HEK293 (cell line): ENCODE data around the gene TRMT1L.

Experiments
- CTCF ChIA-PET: fragments of 350-600 bp; formaldehyde crosslinking; extraction: SDS; loops from one replicate; lab custom pipeline; 2021; ENCODE audit warnings: antibody characterized with exemption; lab: Yijun Ruan, JAX
- POLR2A ChIA-PET: fragments of 300-600 bp; formaldehyde crosslinking; extraction: SDS; loops from one replicate; lab custom pipeline; 2020; ENCODE audit warnings: antibody characterized with exemption, inconsistent platforms; lab: Yijun Ruan, JAX
- H3K27ac ChIP-seq: fragments of 200-500 bp; sonication (Bioruptor generic); 2 replicates; pipeline ENCODE4 v1.5.1; 2014; ENCODE audit warnings: low read depth, low read length, control low read depth, inconsistent platforms; ENCODE audit errors: extremely low read depth
- H3K36me3 ChIP-seq, 2 experiments: fragments of 200-500 bp in 1 of 2; sonication (Bioruptor generic) in 1 of 2; 1 replicate in 1 of 2; 2 replicates in 1 of 2; pipeline ENCODE4 v1.5.1; 2014 to 2017; ENCODE audit warnings: inconsistent platforms in 2 of 2, low read length in 2 of 2; ENCODE audit not compliant: control insufficient read depth in 2 of 2, insufficient read depth in 1 of 2
- H3K4me1 ChIP-seq: fragments of 200-500 bp; sonication (Bioruptor generic); 2 replicates; pipeline ENCODE4 v1.5.1; 2014; ENCODE audit warnings: mild to moderate bottlenecking, low read length, inconsistent platforms; ENCODE audit not compliant: control insufficient read depth, insufficient read depth
- H3K4me3 ChIP-seq: 2 replicates; pipeline ENCODE4 v1.5.1; 2011; ENCODE audit warnings: low read depth, mild to moderate bottlenecking, control low read depth, low read length, moderate library complexity
- H3K9me3 ChIP-seq: fragments of 200-500 bp; sonication (Bioruptor generic); 2 replicates; pipeline ENCODE4 v1.5.1; 2014; ENCODE audit warnings: low read depth, low read length, inconsistent platforms; ENCODE audit not compliant: control insufficient read depth, insufficient read depth
- IKZF3 ChIP-seq: fragments of 450-650 bp; IDR thresholded peaks from 2 replicates; pipeline ENCODE4 v1.5.0; 2018; ENCODE audit warnings: missing biosample characterization, mild to moderate bottlenecking, missing genetic modification characterization, moderate library complexity
- KLF16 ChIP-seq: fragments of 450-650 bp; formaldehyde crosslinking; IDR thresholded peaks from 2 replicates; pipeline ENCODE4 v1.5.1; 2017; ENCODE audit warnings: missing biosample characterization, missing genetic modification characterization
- MYNN ChIP-seq: fragments of 450-650 bp; formaldehyde crosslinking; IDR thresholded peaks from 2 replicates; pipeline ENCODE4 v1.5.1; 2016; ENCODE audit warnings: missing biosample characterization, missing genetic modification characterization, borderline replicate concordance
- PRDM10 ChIP-seq: fragments of 450-650 bp; formaldehyde crosslinking; IDR thresholded peaks from 2 replicates; pipeline ENCODE4 v1.5.1; 2016; ENCODE audit warnings: missing biosample characterization, missing genetic modification characterization
- YY2 ChIP-seq: fragments of 450-650 bp; formaldehyde crosslinking; IDR thresholded peaks from 2 replicates; pipeline ENCODE4 v1.5.1; 2016; ENCODE audit warnings: missing biosample characterization, missing genetic modification characterization
- ZBTB20 ChIP-seq: fragments of 450-650 bp; formaldehyde crosslinking; IDR thresholded peaks from 2 replicates; pipeline ENCODE4 v1.5.1; 2016; ENCODE audit warnings: missing biosample characterization, missing genetic modification characterization
- ZBTB6 ChIP-seq: fragments of 450-650 bp; formaldehyde crosslinking; IDR thresholded peaks from 2 replicates; pipeline ENCODE4 v1.5.1; 2017; ENCODE audit warnings: missing biosample characterization, missing genetic modification characterization
- ZFP37 ChIP-seq: fragments of 450-650 bp; formaldehyde crosslinking; IDR thresholded peaks from 2 replicates; pipeline ENCODE4 v1.5.1; 2016; ENCODE audit warnings: missing biosample characterization, missing genetic modification characterization
- ZNF132 ChIP-seq: fragments of 450-650 bp; formaldehyde crosslinking; IDR thresholded peaks from 2 replicates; pipeline ENCODE4 v1.5.1; 2017; ENCODE audit warnings: missing biosample characterization, missing genetic modification characterization, borderline replicate concordance
- ZNF2 ChIP-seq: fragments of 450-650 bp; formaldehyde crosslinking; IDR thresholded peaks from 2 replicates; pipeline ENCODE4 v1.5.1; 2016; ENCODE audit warnings: missing biosample characterization, missing genetic modification characterization
- ZNF214 ChIP-seq: fragments of 450-650 bp; formaldehyde crosslinking; IDR thresholded peaks from 2 replicates; pipeline ENCODE4 v1.5.1; 2017; ENCODE audit warnings: missing biosample characterization, mild to moderate bottlenecking, missing genetic modification characterization, borderline replicate concordance
- ZNF335 ChIP-seq: fragments of 450-650 bp; formaldehyde crosslinking; conservative IDR thresholded peaks from 2 replicates; pipeline ENCODE4 v1.5.1; 2016; ENCODE audit warnings: missing biosample characterization, missing genetic modification characterization
- ZNF366 ChIP-seq: fragments of 450-650 bp; formaldehyde crosslinking; conservative IDR thresholded peaks from 2 replicates; pipeline ENCODE4 v1.5.1; 2016; ENCODE audit warnings: missing biosample characterization, missing genetic modification characterization
- ZNF394 ChIP-seq: fragments of 450-650 bp; formaldehyde crosslinking; IDR thresholded peaks from 2 replicates; pipeline ENCODE4 v1.5.1; 2016; ENCODE audit warnings: missing biosample characterization, missing genetic modification characterization, mild to moderate bottlenecking, moderate library complexity, borderline replicate concordance
- ZNF561 ChIP-seq: fragments of 450-650 bp; IDR thresholded peaks from 2 replicates; pipeline ENCODE4 v1.5.1; 2018; ENCODE audit warnings: missing biosample characterization, missing genetic modification characterization, borderline replicate concordance
- ZNF692 ChIP-seq: fragments of 450-650 bp; formaldehyde crosslinking; IDR thresholded peaks from 2 replicates; pipeline ENCODE4 v1.5.1; 2016; ENCODE audit warnings: missing biosample characterization, missing genetic modification characterization
- ZNF707 ChIP-seq: fragments of 450-650 bp; formaldehyde crosslinking; IDR thresholded peaks from 2 replicates; pipeline ENCODE4 v1.5.1; 2016; ENCODE audit warnings: missing biosample characterization, missing genetic modification characterization
- ZSCAN30 ChIP-seq: fragments of 450-650 bp; IDR thresholded peaks from 2 replicates; pipeline ENCODE4 v1.5.1; 2018; ENCODE audit warnings: missing biosample characterization, mild to moderate bottlenecking, missing genetic modification characterization, moderate library complexity
- TF ChIP-seq, protein P1 (sequence below): fragments of 450-650 bp; formaldehyde crosslinking; IDR thresholded peaks from 2 replicates; pipeline ENCODE4 v1.5.1; 2016; ENCODE audit warnings: missing biosample characterization, missing genetic modification characterization
- TF ChIP-seq, protein P2 (sequence below): fragments of 450-650 bp; formaldehyde crosslinking; IDR thresholded peaks from 2 replicates; pipeline ENCODE4 v1.5.1; 2016; ENCODE audit warnings: missing biosample characterization, missing genetic modification characterization
- TF ChIP-seq, protein P3 (sequence below): fragments of 450-650 bp; formaldehyde crosslinking; IDR thresholded peaks from 2 replicates; pipeline ENCODE4 v1.5.1; 2016; ENCODE audit warnings: missing biosample characterization, missing genetic modification characterization

The TRMT1L gene

DNA sequence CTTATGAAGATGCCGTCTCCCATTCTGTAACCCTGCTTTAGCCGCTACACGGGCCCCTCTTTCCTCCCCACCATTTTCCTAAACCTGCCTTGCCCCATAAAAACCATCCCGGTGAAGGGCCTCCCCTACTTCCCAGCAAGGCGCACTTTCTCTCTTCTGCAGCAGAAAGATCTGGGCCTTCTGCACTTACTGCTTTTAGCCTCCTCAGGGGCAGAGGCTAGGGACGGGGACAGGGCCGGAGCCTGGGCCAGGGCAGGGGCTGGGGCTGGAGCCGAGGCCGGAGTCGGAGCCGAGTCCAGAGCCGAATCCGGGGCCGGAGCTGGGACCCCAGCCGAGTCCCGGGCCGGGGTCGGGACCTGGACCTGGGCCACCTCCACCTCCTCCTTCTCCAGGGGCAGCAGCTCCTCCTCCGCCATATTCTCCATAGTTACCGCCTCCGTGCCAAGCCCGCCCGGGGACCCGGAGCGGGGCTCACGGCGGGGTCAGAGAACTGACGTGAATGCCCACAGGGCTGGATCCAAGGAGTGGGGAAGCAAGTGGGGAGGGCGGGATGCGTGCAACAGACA lies 382 bp downstream of the TRMT1L start:
- Histone ChIP-seq H3K27ac (peak overlapping the region; percentile 48), H3K4me1 (no peaks in the 10 kb centered on the region), H3K9me3 (no peaks in the 10 kb centered on the region), H3K4me3 (peak overlapping the region; percentile 67), H3K36me3 (peaks cover 0 to 5% of the 10 kb centered on the region in 2 experiments; a peak in 1 of 3 replicates)
- CTCF ChIA-PET = interaction anchor here (0.9 to 6.2 kb wide), 3 partner anchors 11 to 14 kb away, joined by 3 to 64 read pairs (median 5); no protein-coding TSS in a partner anchor
- POLR2A ChIA-PET = interaction anchor here (1.1 to 1.6 kb wide), 3 partner anchors 110 to 182 kb away, joined by 3 to 8 read pairs (median 3); partner anchors contain the start of genes NIBAN1 and RNF2
- TF ChIP-seq ZNF132 (tag by site-specific recombination) (no peak), ZNF214 (tag by site-specific recombination) (no peak), MYNN (no peak), ZBTB20 (tag by site-specific recombination) (peak; percentile 99), ZNF366 (0 out of 2 replicates have a peak, but pooled peaks have one; percentile 12), IKZF3 (tag by site-specific recombination) (0 out of 2 replicates have a peak, but pooled peaks have one; percentile 49), ZNF335 (peak; percentile 62; the same call in 1 of the 2 replicates), ZNF561 (tag by site-specific recombination) (peak; percentile 63; the same call in 1 of the 2 replicates), ZNF394 (tag by site-specific recombination) (peak; percentile 12; the same call in 1 of the 2 replicates), PRDM10 (no peak; the same call in 1 of the 2 replicates), ZBTB6 (tag by site-specific recombination) (peak; percentile 62; the same call in 1 of the 2 replicates), ZNF692 (tag by site-specific recombination) (peak; percentile 36; the same call in 1 of the 2 replicates), ZFP37 (tag by site-specific recombination) (peak; percentile 52; the same call in 1 of the 2 replicates), ZNF707 (tag by site-specific recombination) (no peak), YY2 (tag by site-specific recombination) (0 out of 2 replicates have a peak, but pooled peaks have one; percentile 48), KLF16 (tag by site-specific recombination) (peak; percentile 44; the same call in 1 of the 2 replicates), ZSCAN30 (tag by site-specific recombination) (peak; percentile 40; the same call in 1 of the 2 replicates), ZNF2 (tag by site-specific recombination) (peak; percentile 54; the same call in 1 of the 2 replicates)
- TF ChIP-seq, protein P1, sequence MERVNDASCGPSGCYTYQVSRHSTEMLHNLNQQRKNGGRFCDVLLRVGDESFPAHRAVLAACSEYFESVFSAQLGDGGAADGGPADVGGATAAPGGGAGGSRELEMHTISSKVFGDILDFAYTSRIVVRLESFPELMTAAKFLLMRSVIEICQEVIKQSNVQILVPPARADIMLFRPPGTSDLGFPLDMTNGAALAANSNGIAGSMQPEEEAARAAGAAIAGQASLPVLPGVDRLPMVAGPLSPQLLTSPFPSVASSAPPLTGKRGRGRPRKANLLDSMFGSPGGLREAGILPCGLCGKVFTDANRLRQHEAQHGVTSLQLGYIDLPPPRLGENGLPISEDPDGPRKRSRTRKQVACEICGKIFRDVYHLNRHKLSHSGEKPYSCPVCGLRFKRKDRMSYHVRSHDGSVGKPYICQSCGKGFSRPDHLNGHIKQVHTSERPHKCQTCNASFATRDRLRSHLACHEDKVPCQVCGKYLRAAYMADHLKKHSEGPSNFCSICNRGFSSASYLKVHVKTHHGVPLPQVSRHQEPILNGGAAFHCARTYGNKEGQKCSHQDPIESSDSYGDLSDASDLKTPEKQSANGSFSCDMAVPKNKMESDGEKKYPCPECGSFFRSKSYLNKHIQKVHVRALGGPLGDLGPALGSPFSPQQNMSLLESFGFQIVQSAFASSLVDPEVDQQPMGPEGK (tag by site-specific recombination) = peak; percentile 29; the same call in 1 of the 2 replicates
- TF ChIP-seq, protein P2, sequence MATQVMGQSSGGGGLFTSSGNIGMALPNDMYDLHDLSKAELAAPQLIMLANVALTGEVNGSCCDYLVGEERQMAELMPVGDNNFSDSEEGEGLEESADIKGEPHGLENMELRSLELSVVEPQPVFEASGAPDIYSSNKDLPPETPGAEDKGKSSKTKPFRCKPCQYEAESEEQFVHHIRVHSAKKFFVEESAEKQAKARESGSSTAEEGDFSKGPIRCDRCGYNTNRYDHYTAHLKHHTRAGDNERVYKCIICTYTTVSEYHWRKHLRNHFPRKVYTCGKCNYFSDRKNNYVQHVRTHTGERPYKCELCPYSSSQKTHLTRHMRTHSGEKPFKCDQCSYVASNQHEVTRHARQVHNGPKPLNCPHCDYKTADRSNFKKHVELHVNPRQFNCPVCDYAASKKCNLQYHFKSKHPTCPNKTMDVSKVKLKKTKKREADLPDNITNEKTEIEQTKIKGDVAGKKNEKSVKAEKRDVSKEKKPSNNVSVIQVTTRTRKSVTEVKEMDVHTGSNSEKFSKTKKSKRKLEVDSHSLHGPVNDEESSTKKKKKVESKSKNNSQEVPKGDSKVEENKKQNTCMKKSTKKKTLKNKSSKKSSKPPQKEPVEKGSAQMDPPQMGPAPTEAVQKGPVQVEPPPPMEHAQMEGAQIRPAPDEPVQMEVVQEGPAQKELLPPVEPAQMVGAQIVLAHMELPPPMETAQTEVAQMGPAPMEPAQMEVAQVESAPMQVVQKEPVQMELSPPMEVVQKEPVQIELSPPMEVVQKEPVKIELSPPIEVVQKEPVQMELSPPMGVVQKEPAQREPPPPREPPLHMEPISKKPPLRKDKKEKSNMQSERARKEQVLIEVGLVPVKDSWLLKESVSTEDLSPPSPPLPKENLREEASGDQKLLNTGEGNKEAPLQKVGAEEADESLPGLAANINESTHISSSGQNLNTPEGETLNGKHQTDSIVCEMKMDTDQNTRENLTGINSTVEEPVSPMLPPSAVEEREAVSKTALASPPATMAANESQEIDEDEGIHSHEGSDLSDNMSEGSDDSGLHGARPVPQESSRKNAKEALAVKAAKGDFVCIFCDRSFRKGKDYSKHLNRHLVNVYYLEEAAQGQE = peak; percentile 43; the same call in 1 of the 2 replicates
- TF ChIP-seq, protein P3, sequence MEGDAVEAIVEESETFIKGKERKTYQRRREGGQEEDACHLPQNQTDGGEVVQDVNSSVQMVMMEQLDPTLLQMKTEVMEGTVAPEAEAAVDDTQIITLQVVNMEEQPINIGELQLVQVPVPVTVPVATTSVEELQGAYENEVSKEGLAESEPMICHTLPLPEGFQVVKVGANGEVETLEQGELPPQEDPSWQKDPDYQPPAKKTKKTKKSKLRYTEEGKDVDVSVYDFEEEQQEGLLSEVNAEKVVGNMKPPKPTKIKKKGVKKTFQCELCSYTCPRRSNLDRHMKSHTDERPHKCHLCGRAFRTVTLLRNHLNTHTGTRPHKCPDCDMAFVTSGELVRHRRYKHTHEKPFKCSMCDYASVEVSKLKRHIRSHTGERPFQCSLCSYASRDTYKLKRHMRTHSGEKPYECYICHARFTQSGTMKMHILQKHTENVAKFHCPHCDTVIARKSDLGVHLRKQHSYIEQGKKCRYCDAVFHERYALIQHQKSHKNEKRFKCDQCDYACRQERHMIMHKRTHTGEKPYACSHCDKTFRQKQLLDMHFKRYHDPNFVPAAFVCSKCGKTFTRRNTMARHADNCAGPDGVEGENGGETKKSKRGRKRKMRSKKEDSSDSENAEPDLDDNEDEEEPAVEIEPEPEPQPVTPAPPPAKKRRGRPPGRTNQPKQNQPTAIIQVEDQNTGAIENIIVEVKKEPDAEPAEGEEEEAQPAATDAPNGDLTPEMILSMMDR (tag by site-specific recombination) = 0 out of 2 replicates have a peak, but pooled peaks have one; percentile 13
